HG03520 (cell line): ENCODE data around the gene SDC1.

Experiments used
- ATAC-seq: cut with Tn5 transposase; IDR thresholded peaks from one replicate; pipeline ENCODE4 v1.9.1; 2021; ENCODE audit warnings: mild to moderate bottlenecking, moderate library complexity; ENCODE audit not compliant: unreplicated experiment

The SDC1 gene

DNA sequence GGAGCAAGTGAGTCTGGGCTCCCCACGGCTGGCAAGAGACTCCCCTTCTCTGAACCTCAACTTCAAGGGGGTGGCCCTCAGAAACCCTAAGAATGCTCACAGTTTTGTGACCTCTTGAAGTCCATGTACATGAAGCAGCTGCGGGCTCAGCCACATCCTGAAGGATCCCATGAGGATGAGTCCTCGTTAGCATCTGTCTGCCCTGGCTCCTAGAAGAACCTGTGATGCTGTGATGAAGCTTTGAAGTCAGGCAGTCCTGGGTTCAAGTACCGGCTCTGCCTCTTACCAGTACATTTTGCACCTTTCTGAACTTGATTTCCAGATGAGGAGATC lies 38.1 kb downstream of the SDC1 start:
- no peak for ATAC-seq

DNA sequence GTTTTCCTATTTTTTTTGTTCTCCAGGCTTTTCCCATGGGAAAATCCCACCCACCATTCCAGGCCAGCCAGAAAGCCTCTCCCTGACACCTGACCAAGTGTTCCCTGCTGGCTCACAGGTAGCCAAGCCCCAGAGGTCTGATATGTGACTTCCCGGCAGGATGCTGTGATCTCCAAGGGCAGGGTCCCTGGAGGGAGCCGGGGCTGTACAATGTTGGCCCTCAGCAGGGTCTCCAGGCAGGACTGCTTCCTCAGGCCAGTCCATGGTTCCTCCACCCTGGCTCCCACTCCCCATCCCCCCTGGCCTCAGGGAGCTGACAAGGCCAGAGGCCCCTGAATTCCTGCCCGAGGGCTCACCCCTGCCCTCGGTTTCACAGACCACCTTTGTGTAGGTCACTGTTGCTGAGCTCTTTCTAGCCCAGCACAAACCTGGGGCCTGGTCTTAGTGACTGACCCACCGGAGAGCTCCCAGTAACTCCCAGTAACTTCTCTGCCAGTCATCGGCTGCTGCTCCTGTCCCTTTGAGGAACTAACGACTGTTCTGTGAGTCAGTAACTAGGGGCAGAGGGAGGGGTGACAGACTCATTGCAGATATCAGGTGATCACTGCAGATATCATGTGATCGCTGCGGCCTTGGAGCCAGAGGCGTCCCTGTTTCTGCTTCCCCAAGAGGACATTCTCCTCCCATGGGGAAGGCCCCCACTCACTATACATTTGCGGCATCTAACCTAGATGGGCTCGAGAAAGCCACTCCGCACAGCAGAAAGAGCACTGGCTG lies 38.7 kb downstream of the SDC1 start:
- peak; percentile 37 for ATAC-seq

DNA sequence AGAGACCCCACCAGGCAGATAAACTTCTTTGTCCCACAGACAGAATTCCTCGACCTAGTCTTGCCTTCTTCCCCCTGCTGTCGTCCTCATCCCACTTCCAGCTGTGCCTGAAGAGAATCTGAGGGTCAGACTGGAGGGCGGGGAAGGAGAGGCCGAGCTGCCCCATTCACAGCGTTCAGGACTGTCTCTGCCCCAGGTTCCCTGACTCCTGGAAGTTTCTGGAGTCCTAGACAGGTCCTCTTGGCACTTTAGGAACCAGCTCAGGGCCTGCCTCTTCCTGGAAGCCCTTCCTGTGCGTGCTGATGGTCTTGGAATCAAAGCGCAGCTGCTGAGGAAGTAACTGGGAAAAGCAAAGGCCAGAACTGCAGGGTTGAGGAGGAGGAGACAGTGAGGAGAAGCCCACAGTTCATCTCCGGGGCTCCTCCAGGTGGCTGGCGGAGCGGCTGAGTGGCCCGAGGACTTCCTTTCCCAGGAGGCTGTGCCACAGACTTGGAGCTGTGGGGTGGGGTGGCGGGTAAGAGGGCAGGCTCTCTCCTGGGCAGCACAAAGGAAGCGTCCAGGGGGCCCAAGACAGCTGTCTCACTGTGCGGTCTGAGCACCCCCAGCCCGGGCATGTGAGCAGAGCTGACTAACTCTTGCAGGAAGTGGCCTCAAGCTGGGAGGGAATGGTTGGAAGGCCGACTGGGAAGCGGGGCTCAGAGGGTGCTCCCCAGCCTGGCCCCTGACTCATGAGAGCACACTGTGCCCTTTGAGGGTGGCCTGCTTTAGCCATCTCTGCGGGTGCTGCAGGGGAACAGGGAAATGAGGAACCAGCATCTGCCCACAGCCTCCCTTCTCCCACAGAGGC lies 39.5 kb downstream of the SDC1 start:
- ATAC-seq: no peak

DNA sequence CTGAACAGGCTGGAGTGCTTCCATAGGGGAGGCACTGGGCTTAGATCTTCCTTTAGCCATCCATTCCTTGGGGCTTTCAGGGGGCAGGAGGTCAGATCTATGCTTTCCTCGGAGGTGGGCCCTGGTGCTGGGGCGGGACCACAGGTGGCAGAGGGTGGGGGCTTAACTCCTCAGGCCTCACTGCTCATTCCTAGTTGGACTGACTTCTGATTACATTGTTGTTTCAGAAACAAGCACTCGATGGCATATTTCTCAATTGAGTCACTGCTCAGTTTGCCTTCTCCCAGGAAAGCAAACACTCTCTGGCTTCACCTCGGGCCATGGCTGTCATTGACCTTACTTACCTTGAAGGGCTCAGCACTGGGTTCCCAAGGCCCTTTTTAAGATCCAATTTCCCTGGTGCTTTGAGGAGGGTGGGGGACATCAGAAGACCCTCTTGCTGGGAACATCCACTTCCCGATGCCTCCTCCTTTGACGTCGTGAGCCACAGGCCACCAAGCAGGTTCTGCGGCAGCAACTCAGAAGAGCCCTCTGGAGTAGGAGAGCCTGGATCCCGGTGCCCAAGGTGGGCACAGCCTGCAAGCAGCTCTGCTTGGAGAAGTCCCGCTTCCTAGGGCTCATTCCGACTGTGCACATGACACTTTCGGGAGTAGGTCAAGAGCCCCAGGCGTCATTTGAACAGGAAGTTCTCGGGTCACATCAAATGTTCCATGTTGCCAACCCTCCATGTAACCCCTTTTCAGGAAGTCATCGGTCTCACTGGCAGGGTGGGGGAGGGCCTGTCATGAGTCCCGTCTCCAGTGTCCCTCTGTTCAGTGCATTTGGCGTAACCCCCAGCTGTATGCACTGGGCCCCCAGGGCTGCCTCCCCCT lies 40.6 kb downstream of the SDC1 start:
- no peak for ATAC-seq

DNA sequence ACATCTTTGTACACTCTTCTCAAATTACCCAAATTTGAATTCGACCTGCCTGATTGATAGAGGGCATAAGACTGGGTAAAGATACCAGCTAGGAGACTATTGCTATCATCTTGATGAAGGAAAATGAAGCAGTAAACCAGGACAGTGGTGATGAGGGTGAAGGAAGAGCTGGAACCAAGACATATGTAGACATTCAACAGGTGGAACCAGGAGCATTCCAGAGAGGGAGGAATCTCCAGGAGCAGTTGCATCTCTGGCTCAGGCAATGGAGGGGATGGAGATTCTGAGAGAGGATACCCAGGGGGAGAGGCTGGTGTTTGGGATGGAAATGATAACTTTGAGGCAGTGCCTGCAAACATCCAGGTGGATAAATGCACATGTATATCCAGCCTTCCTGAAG lies 41.6 kb downstream of the SDC1 start:
- ATAC-seq: no peak

DNA sequence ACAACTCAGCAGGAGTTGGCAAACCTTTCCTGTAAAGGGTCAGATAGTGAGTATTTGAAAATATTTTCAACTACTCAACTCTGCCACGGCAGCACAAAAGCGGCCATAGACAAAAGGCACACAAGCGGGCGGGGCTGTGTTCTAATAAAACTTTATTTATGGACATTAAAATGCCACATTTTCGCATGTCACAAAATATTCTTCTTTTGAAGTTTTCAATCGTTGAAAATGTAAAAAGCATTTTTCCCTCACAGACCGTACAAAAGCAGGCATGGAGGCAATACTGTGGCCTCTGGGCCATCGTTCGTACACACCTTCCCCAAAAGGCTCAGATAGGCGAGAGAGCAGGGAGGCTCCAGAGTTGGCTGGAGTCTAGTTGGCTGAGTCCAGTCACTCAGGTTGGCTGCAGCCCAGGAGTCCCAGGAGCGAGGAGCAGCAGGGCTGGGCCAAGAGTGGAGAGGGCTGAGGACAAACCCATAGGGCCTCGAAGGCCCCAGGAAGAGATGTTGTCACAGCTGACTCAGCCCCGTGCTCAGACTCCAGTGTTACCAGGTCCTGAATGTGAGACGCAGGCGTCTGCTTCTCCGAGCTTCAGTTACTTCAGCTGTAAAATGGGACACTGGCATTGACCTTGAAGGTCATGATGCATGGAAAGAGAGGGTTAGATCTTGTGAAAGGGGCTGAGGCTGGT lies 42.5 kb downstream of the SDC1 start:
- ATAC-seq: no peak

DNA sequence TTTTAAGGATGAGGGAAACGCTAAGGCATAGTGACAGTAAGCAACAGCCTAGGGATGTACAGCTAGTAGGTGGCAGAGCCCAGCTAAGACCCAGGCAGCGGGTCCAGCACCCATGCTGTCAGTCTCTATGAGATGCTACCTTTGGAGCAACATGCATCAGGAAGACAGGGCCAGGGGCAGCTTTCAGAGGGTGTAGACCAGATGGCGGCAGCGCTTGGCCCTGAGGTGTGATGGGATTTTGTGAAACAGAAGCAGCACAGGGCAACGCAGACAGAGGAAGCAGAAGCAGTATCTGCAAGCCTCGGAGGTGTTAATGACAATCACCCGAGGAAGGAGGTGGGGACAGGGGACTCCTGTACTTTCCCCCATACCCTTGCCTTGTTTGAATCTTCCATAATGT lies 43.2 kb downstream of the SDC1 start:
- no peak for ATAC-seq

DNA sequence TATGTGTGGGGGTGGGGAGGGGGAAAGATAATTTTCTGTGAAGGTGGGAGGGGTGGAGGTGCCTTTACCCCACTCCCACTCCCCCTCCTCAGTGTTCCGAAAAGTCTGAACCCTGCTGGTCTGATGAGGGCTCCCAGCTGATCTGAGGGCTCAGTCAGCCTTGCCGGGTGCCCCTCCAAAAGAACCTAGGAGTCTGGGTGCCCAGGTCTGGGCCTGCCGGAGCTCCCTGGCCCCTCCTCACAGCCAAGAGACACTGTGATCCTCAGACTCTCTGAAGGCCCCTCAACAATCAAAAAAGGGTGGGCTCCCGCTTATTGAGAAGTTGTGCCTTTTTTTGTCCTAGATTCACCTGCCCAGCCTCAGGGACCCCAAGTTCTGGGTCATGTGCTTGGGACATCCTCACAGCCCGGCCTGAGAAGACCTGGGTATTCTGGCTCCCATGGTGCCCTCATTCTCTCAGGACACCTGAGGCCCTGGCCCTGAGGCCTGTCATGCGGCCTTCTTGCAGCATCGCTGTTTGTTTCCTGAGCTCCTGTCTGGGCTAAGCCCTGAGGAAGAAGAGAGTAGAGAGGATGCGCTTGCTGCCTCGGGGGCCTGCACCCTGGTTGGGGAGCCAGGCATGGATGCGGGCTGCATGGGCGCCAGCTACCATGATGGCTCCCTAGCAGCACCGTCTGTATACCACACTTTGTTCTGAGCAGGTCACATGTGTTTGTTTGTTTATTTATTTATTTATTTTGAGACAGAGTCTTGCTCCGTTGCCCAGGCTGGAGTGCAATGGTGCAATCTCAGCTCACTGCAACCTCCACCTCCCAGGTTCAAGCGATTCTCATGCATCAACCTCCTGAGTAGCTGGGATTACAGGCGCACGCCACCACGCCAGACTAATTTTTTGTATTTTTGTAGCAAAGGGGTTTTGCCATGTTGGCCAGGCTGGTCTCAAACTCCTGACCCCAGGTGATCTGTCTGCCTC lies 44.0 kb downstream of the SDC1 start:
- ATAC-seq: no peak

DNA sequence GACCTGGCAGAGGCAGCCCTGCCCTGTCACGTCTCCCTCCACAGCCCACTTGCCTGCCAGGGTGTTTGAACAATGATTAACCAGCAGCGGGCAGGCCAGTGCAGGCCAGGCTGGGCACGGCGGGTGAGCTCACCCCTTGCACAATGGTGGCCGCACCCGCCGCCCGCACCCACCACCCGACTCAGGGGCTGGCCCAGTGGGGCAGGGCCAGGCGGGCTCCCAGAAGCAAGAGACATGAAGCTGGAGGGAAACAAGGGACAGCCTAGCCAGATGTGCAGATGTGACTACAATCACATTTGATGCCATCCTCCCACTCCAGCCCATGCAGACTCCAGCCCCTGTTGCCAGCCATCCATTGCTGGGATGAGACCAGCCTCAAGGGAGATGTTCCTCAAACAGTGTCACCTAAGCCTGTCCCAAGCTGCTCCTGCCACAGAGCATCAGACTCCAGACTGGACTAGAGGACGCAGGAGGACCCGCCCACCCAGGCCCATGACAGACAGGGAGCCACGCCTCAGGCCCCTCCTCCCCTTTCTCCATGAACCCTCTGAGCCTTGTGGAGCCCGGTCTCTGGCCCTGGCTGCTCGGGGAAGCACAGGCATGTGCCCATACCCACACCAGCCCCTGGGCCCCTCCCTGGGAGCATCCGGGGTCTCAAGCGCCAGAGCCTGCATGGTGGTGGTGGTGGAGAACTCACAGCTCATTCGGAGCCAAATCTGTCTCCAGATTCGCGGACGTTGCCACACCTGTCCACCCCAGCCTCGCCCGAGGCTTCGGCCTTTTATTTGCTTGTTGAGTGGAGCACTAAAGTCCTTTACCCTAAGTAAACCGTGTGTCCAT lies 45.0 kb downstream of the SDC1 start:
- ATAC-seq: no peak

DNA sequence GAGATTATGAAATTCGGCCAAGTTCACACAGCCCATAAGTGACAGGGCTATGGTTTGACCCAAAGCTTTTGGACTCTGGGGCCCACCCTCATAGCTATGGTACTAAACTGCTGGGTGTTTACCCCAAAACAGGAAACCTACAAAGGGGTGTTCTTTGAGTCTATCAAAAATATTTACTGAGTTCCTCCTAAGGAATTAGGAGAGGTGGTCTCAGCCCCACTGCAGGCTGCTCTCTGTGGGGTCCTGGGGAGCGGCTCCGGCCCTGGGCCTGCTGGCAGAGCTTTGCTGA lies 45.5 kb downstream of the SDC1 start:
- no peak for ATAC-seq

DNA sequence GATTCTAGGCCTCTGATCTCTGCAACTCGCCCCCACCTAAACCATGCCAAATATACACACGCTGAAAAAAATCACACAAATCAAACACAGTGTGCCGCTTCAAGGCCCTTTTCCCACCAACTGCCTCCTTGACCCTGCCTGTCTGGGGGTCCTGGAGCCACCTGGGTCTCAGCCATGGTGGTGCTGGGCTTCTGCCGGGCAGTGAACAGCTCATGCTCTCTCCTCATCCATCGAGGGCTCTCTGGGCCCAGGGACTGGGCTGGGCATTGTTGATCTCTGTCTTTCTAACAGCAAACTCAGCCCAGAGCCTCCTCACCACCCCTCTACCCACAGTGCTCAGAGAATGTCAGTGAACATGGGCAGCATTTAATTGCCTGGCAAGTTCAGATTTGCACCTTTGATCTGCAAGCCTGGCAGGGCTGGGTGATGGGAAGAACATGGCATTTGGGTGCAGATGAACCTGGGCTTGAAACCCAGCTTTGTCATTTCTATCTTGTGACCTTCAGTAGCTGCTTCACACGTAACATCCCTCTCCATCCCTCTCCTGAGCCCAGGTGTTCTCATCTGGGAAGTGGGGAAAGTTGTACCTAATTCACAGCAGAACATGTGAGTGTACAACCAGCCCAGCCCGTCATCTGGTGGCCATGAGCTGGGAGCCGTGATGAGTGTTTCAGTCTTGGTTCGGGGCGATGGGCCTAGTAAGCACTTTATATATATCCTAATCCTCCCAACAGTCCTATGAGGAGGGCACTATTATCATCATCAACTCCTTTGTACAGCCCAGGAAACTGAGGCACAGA lies 46.1 kb downstream of the SDC1 start:
- no peak for ATAC-seq

DNA sequence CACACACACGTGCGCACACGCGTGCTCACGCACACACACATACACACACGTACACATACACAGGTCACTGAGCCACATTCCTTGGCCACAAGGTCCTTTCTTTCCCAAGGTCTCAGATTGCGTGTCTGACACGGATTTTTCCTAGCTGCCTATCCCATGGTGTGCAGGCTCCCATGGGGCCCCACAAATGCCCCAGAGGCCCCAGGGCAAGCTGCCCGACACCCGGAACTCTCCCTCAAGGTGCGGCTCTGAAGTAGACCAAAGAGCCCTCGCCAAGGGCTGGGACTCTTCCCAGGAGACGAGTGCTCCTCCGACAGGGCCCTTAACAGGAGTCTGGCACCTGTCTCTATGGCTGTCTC lies 46.7 kb downstream of the SDC1 start:
- ATAC-seq: no peak

DNA sequence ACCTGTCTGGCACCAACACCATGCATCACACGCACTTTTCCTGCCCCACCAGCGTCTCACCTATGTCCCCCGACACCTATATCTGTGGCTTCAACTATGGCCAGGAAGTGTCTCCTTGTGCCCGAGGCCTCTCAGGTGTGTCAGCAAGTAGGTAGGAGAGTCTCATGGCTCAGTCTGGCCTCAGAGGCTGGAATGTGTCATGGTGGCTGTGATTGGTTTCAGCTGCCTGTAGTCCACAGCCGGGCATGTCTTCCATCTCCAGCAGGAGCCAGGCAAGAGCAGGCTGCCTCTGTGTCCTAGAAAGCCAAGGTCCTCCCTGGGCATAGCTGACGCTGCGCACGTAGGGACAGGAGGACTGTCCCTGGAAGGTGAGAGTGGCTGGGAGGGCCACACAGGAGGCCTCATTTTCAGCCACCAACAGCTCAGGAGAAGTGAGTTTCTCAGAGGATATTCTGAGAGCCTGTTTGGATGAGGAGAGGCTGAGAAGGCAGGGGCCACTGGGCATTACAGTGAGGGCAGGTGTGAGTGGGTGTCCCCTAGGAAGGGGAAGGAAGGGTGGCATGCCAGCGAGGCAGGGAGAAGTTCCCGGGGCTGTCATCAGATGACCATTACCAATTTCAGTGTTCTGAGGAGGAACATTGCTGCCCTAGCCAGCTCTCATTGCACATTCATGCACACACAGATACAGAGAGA lies 47.2 kb downstream of the SDC1 start:
- ATAC-seq: no peak

DNA sequence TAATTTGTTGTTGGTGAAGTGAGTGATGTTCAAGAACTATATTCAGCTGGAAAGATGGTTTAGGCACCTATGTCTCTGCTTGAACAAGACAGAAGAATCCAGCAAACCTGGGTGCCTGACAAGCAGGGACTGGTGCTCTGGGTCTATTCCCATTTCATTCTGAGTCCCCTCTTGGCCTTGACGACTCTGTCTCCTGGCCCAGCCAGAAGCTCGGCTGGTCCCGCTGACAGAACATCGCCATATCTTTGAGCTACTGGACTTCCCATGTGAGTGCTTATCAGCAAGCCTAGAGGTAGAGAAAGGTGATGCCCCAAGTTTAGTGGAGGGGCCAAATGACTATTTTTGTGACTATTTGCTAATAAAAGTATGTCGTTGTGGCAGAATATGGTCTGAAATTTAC lies 48.2 kb downstream of the SDC1 start:
- ATAC-seq: no peak

DNA sequence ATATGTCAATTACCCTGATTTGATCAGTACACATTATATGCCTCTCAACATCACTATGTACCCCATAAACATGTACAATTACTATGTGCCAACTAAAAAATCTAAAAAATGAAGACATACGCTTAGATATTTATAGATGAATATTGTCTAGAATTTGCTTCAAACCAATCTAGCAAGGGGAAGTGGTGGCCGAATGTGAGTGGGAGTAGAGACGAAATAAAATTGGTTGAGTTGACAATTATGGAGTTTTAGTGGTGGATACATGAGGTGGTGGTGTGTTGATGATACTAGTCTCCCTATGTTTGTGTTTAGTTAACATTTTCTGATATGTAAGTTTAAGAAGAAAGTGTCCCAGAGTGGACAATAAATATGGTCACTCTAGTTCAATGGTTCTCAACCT lies 49.0 kb downstream of the SDC1 start:
- no peak for ATAC-seq

DNA sequence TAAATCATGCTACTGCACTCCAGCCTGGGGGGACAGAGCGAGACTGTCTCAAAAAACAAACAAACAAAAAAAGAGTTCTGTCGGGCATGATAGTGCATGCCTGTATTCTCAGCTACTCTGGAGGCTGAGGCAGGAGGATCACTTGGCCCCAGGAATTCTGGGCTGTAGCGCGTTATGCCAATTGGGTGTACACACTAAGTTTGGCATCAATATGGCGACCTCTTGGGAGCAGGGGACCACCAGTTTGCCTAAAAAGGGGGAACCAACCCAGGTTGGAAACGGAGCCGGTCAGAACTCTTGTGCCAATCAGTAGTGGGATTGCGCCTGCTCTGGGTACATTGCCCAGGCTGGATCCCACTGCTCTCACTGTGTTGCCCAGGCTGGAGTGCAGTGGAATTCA lies 49.7 kb downstream of the SDC1 start:
- no peak for ATAC-seq

DNA sequence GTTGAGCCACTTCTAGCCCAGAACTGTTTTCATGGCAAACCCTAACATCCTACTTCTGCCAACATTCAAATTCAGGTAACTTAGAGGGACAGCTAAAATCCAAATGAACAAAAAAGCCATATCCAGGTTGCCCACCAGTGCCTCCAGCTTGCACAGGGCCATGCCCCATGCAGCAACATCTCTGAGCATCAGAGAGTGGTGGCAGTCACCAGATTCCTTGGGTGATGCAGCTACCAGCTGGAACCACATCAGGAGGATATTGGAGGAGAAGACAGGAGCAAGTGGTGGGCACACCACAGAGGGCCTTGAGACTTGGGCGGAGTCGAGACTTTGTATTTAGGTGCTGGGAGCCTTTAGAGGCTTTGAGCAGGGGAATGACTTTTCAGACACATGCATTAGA lies 50.5 kb downstream of the SDC1 start:
- no peak for ATAC-seq
